ENCODE data around the gene LCN6. TPM values are rescaled to one million over a fixed set of nuclear protein-coding genes. Genes with fewer than 3 reads are reported as not detected.

Gene LCN6
- polyA plus RNA-seq, 1 donor from 2014 or later: not detected

DNA sequence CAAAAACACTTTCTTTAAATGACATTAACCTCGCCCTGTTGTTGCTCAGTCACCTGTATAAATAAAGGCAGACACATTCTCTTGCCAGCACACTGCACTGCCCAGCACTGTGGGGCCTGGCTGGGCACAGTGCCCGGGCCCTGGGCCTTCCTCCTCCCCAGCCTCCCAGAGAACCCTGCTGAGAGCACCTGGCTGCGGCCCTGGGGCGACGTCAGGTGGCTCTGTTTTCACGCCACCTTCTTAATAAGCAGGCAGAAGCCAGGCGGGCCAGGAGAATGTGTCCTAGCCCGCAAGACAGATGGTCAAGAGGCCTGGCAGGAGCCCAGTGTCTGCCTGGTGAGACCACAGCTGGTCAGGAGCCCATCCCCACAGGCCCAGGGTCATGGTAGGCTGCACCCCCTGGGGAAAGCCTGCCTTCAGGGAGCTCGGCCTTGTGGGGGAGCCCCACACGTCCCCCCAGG lies 52.9 kb downstream of the LCN6 start:
- Histone ChIP-seq H3K4me2 (ENCODE audit: low read length) (no peak overlapping the region), H4K20me1 (ENCODE audit: insufficient read depth) (no peaks in the 10 kb centered on the region), H3K9me3 (ENCODE audit: low read length) (no peaks in the 10 kb centered on the region), H3K4me3 (ENCODE audit: low read length) (no peak overlapping the region), H3K79me2 (replicated peaks; ENCODE audit: insufficient read depth, low read length) (no peaks in the 10 kb centered on the region), H3K27me3 (ENCODE audit: insufficient read depth, low read depth, low read length) (no peaks in the 10 kb centered on the region), H3K9ac (ENCODE audit: low read length) (no peak overlapping the region), H3K27ac (ENCODE audit: low read length) (no peak overlapping the region), H3K9me2 (ENCODE audit: insufficient read depth, low read length) (no peaks in the 10 kb centered on the region), H2AFZ (ENCODE audit: low read depth, low read length) (no peak overlapping the region), H3F3A (ENCODE audit: insufficient read depth, low read length, poor library complexity, severe bottlenecking) (no peaks in the 10 kb centered on the region), H3K36me3 (ENCODE audit: insufficient read depth, low read length) (no peaks in the 10 kb centered on the region)
- no peak for TF ChIP-seq MXI1 (conservative IDR thresholded peaks at IDR 0.05; ENCODE audit: poor library complexity, severe bottlenecking)
- TF ChIP-seq POLR2AphosphoS5 (IDR thresholded peaks at IDR 0.05): no peak
- TF ChIP-seq, protein P1, sequence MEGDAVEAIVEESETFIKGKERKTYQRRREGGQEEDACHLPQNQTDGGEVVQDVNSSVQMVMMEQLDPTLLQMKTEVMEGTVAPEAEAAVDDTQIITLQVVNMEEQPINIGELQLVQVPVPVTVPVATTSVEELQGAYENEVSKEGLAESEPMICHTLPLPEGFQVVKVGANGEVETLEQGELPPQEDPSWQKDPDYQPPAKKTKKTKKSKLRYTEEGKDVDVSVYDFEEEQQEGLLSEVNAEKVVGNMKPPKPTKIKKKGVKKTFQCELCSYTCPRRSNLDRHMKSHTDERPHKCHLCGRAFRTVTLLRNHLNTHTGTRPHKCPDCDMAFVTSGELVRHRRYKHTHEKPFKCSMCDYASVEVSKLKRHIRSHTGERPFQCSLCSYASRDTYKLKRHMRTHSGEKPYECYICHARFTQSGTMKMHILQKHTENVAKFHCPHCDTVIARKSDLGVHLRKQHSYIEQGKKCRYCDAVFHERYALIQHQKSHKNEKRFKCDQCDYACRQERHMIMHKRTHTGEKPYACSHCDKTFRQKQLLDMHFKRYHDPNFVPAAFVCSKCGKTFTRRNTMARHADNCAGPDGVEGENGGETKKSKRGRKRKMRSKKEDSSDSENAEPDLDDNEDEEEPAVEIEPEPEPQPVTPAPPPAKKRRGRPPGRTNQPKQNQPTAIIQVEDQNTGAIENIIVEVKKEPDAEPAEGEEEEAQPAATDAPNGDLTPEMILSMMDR (IDR thresholded peaks at IDR 0.05; ENCODE audit: poor library complexity, severe bottlenecking): no peak
- TF ChIP-seq EP300 (conservative IDR thresholded peaks at IDR 0.05; ENCODE audit: poor library complexity, severe bottlenecking): no peak
- no peak for TF ChIP-seq RAD21 (conservative IDR thresholded peaks at IDR 0.05)
- TF ChIP-seq, protein P2, sequence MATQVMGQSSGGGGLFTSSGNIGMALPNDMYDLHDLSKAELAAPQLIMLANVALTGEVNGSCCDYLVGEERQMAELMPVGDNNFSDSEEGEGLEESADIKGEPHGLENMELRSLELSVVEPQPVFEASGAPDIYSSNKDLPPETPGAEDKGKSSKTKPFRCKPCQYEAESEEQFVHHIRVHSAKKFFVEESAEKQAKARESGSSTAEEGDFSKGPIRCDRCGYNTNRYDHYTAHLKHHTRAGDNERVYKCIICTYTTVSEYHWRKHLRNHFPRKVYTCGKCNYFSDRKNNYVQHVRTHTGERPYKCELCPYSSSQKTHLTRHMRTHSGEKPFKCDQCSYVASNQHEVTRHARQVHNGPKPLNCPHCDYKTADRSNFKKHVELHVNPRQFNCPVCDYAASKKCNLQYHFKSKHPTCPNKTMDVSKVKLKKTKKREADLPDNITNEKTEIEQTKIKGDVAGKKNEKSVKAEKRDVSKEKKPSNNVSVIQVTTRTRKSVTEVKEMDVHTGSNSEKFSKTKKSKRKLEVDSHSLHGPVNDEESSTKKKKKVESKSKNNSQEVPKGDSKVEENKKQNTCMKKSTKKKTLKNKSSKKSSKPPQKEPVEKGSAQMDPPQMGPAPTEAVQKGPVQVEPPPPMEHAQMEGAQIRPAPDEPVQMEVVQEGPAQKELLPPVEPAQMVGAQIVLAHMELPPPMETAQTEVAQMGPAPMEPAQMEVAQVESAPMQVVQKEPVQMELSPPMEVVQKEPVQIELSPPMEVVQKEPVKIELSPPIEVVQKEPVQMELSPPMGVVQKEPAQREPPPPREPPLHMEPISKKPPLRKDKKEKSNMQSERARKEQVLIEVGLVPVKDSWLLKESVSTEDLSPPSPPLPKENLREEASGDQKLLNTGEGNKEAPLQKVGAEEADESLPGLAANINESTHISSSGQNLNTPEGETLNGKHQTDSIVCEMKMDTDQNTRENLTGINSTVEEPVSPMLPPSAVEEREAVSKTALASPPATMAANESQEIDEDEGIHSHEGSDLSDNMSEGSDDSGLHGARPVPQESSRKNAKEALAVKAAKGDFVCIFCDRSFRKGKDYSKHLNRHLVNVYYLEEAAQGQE (IDR thresholded peaks at IDR 0.05; ENCODE audit: borderline replicate concordance): no peak
- no peak for TF ChIP-seq TAF1 (IDR thresholded peaks at IDR 0.05; ENCODE audit: low read depth)
- TF ChIP-seq EZH2 (IDR thresholded peaks at IDR 0.05; ENCODE audit: borderline replicate concordance, insufficient read depth, low read length, poor library complexity, severe bottlenecking): no peak
- no peak for TF ChIP-seq SMC3 (conservative IDR thresholded peaks at IDR 0.05; ENCODE audit: poor library complexity)

DNA sequence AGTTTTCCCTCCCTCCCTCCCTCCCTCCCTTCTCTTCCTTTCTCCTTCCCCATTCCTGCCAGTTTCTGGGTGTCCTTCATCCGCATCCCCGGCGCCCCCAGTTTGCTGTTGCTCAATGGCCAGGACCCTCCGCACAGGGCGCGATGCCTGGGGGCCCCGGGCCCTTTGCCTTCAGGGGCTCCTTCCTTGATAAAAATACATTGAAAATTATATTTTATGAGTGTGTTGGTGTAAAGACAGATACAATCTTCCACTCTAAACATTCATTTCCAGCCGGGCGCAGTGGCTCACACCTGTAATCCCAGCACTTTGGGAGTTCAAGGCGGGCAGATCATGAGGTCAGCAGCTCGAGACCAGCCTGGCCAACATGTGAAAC lies 53.5 kb downstream of the LCN6 start:
- Histone ChIP-seq H3K4me2 (ENCODE audit: low read length) (no peak overlapping the region), H3F3A (ENCODE audit: insufficient read depth, low read length, poor library complexity, severe bottlenecking) (no peaks in the 10 kb centered on the region), H3K27ac (ENCODE audit: low read length) (no peak overlapping the region), H3K9me2 (ENCODE audit: insufficient read depth, low read length) (no peaks in the 10 kb centered on the region), H2AFZ (ENCODE audit: low read depth, low read length) (no peak overlapping the region), H3K9ac (ENCODE audit: low read length) (no peak overlapping the region), H3K36me3 (ENCODE audit: insufficient read depth, low read length) (no peaks in the 10 kb centered on the region), H3K4me3 (ENCODE audit: low read length) (no peak overlapping the region), H3K9me3 (ENCODE audit: low read length) (no peaks in the 10 kb centered on the region), H4K20me1 (ENCODE audit: insufficient read depth) (no peaks in the 10 kb centered on the region), H3K79me2 (replicated peaks; ENCODE audit: insufficient read depth, low read length) (no peaks in the 10 kb centered on the region), H3K27me3 (ENCODE audit: insufficient read depth, low read depth, low read length) (no peaks in the 10 kb centered on the region)
- TF ChIP-seq TAF1 (IDR thresholded peaks at IDR 0.05; ENCODE audit: low read depth) (no peak), EZH2 (IDR thresholded peaks at IDR 0.05; ENCODE audit: borderline replicate concordance, insufficient read depth, low read length, poor library complexity, severe bottlenecking) (no peak), MXI1 (conservative IDR thresholded peaks at IDR 0.05; ENCODE audit: poor library complexity, severe bottlenecking) (no peak), RAD21 (conservative IDR thresholded peaks at IDR 0.05) (no peak), POLR2AphosphoS5 (IDR thresholded peaks at IDR 0.05) (no peak), EP300 (conservative IDR thresholded peaks at IDR 0.05; ENCODE audit: poor library complexity, severe bottlenecking) (no peak), SMC3 (conservative IDR thresholded peaks at IDR 0.05; ENCODE audit: poor library complexity) (no peak)
- TF ChIP-seq, protein P1 (IDR thresholded peaks at IDR 0.05; ENCODE audit: poor library complexity, severe bottlenecking): no peak
- TF ChIP-seq, protein P2 (IDR thresholded peaks at IDR 0.05; ENCODE audit: borderline replicate concordance): no peak
